ENCODE data around the gene PPP1R16B.

GRCh38 chr20:38763616-38764015 is 41.9 kb upstream of the PPP1R16B start:
- TF ChIP-seq CTCF (IDR thresholded peaks at IDR 0.05; ENCODE audit: poor library complexity, severe bottlenecking) = no peak
- TF ChIP-seq EP300 (conservative IDR thresholded peaks at IDR 0.05; ENCODE audit: poor library complexity, severe bottlenecking) = no peak
- no peak for TF ChIP-seq TAF1 (IDR thresholded peaks at IDR 0.05; ENCODE audit: low read depth)
- TF ChIP-seq POLR2AphosphoS5 (IDR thresholded peaks at IDR 0.05) = no peak
